Fibroblast of skin of left biceps (primary cell): Measurements from ENCODE around the gene FOXO1.
A peak's percentile ranks its signal among the peaks of the same experiment; 100 is the strongest.

Source experiments
- DNase-seq, 2 experiments: peaks; one replicate each; pipeline ENCODE4 v3.0.0-alpha.2; 2013; ENCODE audit warnings: low read depth in 2 of 2

Gene FOXO1

DNA sequence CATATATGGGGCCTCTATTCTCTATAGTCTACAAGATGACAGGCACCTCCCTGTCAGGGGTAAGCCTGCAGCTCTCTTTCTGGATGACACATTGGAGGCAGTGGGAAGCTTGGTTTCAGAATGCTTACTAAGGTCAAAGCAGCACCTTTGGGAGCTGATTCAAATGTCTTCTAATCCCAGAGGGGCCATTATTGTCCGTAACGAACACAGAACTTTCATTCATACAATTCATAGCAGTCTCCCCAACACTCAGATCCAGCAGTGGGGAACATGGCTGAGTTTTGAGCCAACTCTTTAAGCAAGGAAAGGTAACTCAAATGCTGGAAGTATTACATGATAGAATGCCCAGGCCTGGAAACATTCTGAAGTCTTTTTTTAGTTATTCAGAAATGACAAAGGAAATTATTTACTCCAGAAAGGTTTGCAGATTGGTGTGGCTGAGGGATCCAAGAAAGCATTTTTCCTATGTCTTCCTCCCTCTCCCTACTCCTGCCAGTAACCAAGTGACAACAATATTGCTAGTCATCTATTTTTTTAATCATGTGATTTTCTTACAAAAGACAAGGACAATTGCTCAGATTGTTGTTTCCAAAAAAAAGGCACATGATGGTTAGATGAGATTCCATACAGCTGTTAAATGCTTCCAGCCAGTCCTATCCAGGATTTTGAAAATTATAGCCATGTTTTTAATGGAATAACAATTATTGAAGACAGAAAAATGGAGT lies 118.7 kb downstream of the FOXO1 start:
- no peak for DNase-seq

- no peak for DNase-seq
Observed at GRCh38 chr13:40546047-40546446, 120.4 kb downstream of the FOXO1 start.

DNA sequence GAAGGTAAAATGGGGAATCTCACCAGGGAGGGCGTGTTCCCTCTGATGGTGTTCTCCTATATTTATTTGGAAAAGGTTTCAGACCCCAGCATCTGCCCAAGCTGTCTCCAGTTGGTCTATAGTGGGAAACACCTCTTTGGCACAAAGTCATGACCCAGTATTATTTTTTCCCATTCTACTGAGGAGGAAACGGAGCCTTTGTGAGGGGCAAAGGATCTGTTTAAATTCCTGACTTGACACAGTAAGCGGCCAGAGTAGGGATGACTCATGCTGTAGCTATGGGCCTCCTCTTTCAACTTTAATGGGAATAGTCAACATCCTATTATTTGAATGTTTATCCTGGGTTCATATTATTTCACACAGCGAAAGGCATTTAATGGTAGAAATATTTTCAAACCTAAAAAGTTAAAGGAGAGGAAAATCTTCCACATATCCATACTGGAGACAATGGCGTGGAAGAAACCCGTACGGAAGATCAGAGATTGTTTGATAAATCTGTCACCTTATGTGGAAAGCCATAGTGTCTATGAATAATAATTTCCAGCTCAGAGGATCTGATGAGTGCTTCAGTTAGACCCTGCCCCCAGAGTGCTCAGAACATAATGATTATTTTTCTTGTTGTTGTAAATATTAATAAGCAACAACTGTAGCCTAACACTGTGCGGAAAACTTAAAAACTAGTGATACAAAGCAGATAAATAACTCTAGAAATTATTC lies 126.0 kb downstream of the FOXO1 start:
- peak; percentile 20 to 36 for DNase-seq

DNA sequence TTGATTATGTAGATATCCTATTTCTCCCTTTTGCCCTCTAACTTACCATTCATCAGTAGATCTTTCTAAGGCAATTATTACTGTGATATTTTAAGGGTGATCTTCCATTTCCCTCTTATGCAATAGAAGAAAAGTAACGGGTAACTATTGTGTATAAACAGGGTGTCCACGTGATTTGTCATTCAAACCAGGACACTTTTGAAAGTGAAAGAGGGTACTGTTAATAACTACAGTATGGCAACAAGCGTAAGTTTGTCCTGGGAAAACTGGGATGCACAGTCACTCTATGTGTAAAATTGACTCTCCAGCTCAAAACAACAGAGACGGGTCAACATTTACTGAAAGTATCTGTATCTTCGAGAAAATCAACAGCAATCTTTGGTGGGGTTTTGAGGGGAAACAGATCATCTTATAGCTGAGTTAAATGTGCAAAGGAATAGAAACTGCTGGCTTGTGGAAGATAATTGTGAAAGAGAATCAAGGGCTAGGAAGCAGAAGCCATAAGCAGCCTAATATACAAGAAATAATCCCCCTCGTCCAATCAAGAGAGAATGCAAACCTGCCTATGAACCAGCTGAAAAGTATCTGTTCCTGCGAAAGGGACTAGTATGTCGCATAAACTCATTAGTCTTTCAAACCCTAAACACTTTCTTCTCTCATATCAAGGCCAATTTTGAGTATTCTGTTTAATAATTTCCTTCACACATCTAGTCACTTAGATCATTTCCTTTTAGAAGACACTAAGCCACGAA lies 126.7 kb downstream of the FOXO1 start:
- no peak for DNase-seq

- no peak for DNase-seq
Observed at GRCh38 chr13:40537146-40537895, 129.1 kb downstream of the FOXO1 start.

- no peak for DNase-seq
Observed at GRCh38 chr13:40536443-40537113, 129.9 kb downstream of the FOXO1 start.

- DNase-seq: no peak
Observed at GRCh38 chr13:40535345-40535836, 131.1 kb downstream of the FOXO1 start.

GRCh38 chr13:40534456-40534855 lies 132.0 kb downstream of the FOXO1 start:
- no peak for DNase-seq

- DNase-seq: no peak
Observed at GRCh38 chr13:40533072-40533471, 133.4 kb downstream of the FOXO1 start.

GRCh38 chr13:40530961-40531360 lies 135.5 kb downstream of the FOXO1 start:
- DNase-seq: no peak

- no peak for DNase-seq
Observed at GRCh38 chr13:40528881-40529280, 137.6 kb downstream of the FOXO1 start.

- DNase-seq: no peak
Observed at GRCh38 chr13:40527914-40528313, 138.5 kb downstream of the FOXO1 start.

GRCh38 chr13:40522282-40522681 lies 144.2 kb downstream of the FOXO1 start:
- DNase-seq: no peak

DNA sequence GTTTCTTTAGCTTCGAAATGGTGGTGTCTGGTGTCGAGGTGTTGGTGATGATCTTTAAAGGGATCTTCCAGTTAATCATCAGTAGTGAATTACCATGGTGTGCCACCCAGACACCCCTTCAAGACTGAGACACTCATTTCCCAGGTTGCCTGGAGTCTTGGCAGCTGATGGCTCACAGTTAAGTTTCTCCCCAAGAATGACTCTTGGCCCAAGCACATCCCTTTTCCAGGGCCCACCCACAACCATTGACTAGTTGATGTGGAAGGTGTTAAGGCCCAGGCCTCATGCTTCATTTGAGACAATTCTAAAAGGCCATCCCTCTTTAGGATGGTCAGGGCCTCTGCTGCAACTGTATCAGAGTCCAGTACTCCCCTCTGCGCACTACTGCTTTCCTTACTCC lies 145.5 kb downstream of the FOXO1 start:
- DNase-seq: no peak

DNA sequence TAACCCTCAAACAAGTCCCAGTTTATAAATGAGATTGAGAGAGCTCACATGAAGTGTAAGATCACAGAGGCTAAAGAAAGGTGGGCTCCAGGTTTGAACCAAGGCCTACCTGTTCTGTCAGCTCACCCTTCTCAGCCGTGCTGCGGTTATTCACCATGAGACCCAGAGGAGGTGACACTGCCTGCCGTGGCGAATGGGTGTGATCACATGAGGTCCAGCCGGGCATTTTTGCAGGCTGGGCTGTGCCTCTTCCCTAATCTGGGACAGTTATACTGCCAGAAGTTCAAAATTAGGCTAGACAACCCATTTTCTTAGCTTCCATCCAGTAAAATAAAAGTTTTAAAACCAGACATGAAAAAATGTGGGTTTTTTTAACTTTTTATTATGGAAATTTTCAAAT lies 146.8 kb downstream of the FOXO1 start:
- no peak for DNase-seq

- DNase-seq: no peak
Observed at GRCh38 chr13:40518481-40518882, 148.0 kb downstream of the FOXO1 start.

DNA sequence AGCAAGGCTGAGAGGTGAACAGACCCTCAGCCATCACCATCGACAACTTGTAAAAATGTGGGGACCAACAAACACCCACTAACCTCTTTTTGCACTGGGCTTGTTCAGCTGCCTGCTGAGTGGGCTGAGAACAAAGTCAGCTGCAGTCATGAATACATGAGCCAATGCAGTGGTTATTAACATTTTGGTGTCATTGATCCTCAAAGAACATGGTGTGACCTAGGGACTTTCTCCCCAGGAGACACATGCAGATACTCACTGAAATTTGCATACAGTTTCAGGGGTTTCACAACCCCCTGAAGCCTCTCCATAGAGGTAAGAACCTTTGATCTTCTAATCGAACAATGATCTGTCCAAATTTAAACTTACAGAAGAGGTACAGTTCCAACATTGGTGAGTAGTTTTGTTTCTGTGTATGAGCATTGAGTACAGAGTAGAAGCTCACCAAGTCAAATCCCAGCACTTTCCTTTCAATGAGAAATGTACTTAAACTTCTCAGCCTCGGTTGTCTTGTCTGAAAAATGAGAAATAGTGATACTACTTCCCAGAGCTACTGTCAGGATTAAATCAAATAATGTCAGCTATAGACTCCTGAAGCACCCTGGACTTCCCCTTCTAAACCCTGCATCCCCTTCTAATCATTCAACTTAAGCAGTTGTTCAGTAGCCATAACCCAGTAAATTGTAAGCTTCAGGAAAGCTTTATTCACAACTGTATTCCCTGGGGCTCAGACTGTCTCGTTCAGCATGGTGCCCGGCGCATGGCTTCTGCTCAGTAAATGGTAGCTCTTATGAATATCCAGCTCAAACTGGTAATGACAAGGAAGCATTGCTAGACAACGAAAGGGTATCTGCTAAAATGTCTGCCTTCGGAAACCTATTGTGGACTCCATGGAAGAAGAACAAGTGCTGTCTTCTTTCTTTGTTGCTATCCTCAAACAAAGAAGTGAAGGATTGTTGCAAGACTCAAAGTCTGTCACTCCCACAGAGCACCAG lies 148.7 kb downstream of the FOXO1 start:
- no peak for DNase-seq

- no peak for DNase-seq
Observed at GRCh38 chr13:40515702-40516101, 150.7 kb downstream of the FOXO1 start.

DNA sequence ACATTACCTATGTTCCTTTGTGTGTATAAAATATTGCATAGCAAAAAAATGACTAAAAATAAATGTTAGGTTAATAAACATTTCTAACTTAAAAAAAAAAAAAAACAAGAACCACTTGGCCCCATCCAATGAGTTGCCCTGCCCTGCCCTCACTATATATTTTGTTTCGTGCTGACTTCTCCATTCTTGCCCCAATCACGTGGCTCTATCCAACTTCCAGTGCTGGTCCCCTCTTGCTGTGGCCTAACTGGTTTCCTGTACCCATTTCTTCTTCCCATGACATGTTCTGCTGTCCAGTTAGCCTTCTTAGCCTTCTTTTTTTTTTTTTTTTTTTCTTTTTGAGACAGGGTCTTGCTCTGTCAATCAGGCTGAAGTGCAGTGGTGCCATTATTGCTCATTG lies 151.6 kb downstream of the FOXO1 start:
- no peak for DNase-seq

GRCh38 chr13:40509876-40510275 lies 156.6 kb downstream of the FOXO1 start:
- no peak for DNase-seq
